ENCODE measurements around the gene GSTM1. TPM values are rescaled to one million over a fixed set of nuclear protein-coding genes. Genes with fewer than 3 reads are reported as not detected.
A peak's percentile ranks its signal among the peaks of the same experiment; 100 is the strongest.

GSTM1 gene
- total RNA-seq, 4 donors from 2014 or later: 0.83 to 299 TPM; not detected in 2

DNA sequence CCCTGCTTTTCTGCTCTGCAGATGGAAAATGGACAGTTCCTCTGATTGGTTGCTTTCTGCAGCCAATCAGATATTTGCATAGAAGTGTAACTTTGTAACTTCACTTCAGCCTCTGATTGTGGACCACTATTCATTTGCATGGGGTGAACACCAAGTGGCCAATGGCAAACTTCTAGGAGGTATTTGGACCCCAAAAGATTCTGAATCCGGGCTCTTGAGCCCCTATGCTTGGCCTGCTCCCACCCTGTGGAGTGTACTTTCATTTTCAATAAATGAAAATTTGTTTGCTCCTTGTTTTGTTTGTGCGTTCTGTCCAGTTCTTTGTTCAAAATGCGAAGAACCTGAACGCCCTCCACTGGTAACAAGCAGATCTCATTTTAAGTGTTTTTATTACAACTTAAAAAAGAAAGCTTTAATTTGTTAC lies 38.1 kb upstream of the GSTM1 start:
- Histone ChIP-seq H3K4me1 (peaks cover 0 to 11% (median under 1%) of the 10 kb centered on the region in 3 donors), H3K36me3 (no peaks in the 10 kb centered on the region), H3K27me3 (no peaks in the 10 kb centered on the region), H3K27ac (no peak overlapping the region), H3K9me3 (no peaks in the 10 kb centered on the region), H3K4me3 (peak overlapping the region in 2 of 4 donors; percentile 15 to 43)
- TF ChIP-seq, protein P1, sequence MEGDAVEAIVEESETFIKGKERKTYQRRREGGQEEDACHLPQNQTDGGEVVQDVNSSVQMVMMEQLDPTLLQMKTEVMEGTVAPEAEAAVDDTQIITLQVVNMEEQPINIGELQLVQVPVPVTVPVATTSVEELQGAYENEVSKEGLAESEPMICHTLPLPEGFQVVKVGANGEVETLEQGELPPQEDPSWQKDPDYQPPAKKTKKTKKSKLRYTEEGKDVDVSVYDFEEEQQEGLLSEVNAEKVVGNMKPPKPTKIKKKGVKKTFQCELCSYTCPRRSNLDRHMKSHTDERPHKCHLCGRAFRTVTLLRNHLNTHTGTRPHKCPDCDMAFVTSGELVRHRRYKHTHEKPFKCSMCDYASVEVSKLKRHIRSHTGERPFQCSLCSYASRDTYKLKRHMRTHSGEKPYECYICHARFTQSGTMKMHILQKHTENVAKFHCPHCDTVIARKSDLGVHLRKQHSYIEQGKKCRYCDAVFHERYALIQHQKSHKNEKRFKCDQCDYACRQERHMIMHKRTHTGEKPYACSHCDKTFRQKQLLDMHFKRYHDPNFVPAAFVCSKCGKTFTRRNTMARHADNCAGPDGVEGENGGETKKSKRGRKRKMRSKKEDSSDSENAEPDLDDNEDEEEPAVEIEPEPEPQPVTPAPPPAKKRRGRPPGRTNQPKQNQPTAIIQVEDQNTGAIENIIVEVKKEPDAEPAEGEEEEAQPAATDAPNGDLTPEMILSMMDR (IDR thresholded peaks at IDR 0.05): peak in 3 of 6 experiments; percentile 4 to 10 (median 10)
- TF ChIP-seq POLR2A (IDR thresholded peaks at IDR 0.05): no peak
- WGBS, 2 donors: 50 to 68% methylated on average over 4 of the region's 4 CpGs
- no peak for DNase-seq
- intact Hi-C loops (cut with DNase I): no loop called here

DNA sequence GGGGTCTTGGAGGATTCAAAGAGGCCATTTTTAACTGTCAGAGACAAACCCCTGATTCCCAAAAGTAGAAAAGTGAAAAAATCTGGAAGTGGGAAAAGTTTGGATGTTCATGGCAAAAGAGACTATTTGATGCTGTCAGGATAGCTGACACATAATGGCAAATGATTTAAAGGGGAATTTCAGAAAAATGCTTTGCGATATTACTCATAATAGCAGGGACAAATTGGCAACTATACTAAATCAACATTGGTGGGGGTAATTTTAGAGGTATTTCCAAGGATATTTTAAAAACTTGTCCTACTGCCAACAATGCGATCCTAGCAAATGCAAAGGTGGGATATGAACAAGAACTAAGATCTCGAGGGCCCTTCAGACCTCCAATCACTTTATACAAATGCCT lies 37.0 kb upstream of the GSTM1 start:
- TF ChIP-seq POLR2A (IDR thresholded peaks at IDR 0.05): no peak
- TF ChIP-seq, protein P1 (IDR thresholded peaks at IDR 0.05): no peak
- Histone ChIP-seq H3K4me3 (no peak overlapping the region), H3K36me3 (no peaks in the 10 kb centered on the region), H3K9me3 (no peaks in the 10 kb centered on the region), H3K27ac (no peak overlapping the region), H3K27me3 (no peaks in the 10 kb centered on the region), H3K4me1 (peaks cover 0 to 22% (median 11%) of the 10 kb centered on the region in 3 donors)
- no peak for DNase-seq
- intact Hi-C loops (cut with DNase I): no loop called here
- WGBS, 2 donors: 81 to 83% methylated on average over 3 of the region's 3 CpGs

- no peaks in the 10 kb centered on the region for H3K9me3 ChIP-seq
- no peak for DNase-seq
- intact Hi-C loops (cut with DNase I): no loop called here
- no peak for TF ChIP-seq POLR2A (IDR thresholded peaks at IDR 0.05)
- TF ChIP-seq, protein P1 (IDR thresholded peaks at IDR 0.05): no peak
- H3K36me3 ChIP-seq: no peaks in the 10 kb centered on the region
- H3K4me3 ChIP-seq: no peak overlapping the region
- H3K27me3 ChIP-seq: no peaks in the 10 kb centered on the region
- H3K27ac ChIP-seq: no peak overlapping the region
- 66 to 74% methylated on average over 2 of the region's 2 CpGs for WGBS, 2 donors
- peaks cover 0 to 36% (median 16%) of the 10 kb centered on the region in 3 donors for H3K4me1 ChIP-seq
These were observed 35.2 kb upstream of the GSTM1 start for GRCh38 chr1:109652402-109652801.

GRCh38 chr1:109653306-109653705 lies 34.3 kb upstream of the GSTM1 start:
- H3K9me3 ChIP-seq: no peaks in the 10 kb centered on the region
- H3K27ac ChIP-seq: no peak overlapping the region
- TF ChIP-seq POLR2A (IDR thresholded peaks at IDR 0.05): no peak
- TF ChIP-seq, protein P1 (IDR thresholded peaks at IDR 0.05): no peak
- H3K4me3 ChIP-seq: no peak overlapping the region
- intact Hi-C loops (cut with DNase I): no loop called here
- no peaks in the 10 kb centered on the region for H3K27me3 ChIP-seq
- WGBS, 2 donors: 53 to 56% methylated on average over 2 of the region's 2 CpGs
- peaks cover 0 to 38% (median 16%) of the 10 kb centered on the region in 3 donors for H3K4me1 ChIP-seq
- H3K36me3 ChIP-seq: peaks cover 0 to 4% (median 0%) of the 10 kb centered on the region in 3 donors
- DNase-seq: no peak

DNA sequence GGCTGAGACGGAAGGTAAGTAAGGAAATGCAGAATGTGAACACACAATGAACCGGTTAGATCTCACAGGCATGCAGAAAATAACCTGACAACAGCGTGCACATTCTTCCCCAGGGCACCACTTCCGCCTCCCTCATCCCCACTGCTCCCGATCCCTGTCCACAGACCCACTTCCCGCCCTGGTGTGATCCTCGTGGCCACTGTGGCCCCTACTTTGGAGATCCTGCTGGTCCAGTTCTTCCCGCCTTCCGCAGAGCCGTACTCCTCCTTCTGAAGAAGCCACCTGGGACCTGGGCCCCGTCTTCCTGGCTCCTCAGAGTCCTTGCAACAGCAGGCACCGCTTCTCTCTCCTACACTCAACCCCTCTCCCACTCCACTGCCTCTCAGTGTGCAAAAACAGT lies 33.1 kb upstream of the GSTM1 start:
- Histone ChIP-seq H3K4me3 (no peak overlapping the region), H3K36me3 (peaks cover 0 to 14% (median 0%) of the 10 kb centered on the region in 3 donors), H3K27ac (no peak overlapping the region), H3K9me3 (no peaks in the 10 kb centered on the region), H3K4me1 (peaks cover 0 to 38% (median 16%) of the 10 kb centered on the region in 3 donors), H3K27me3 (no peaks in the 10 kb centered on the region)
- intact Hi-C loops (cut with DNase I): no loop called here
- TF ChIP-seq POLR2A (IDR thresholded peaks at IDR 0.05): no peak
- TF ChIP-seq, protein P1 (IDR thresholded peaks at IDR 0.05): no peak
- WGBS, 2 donors: 87 to 91% methylated on average over 12 of the region's 12 CpGs
- no peak for DNase-seq

Data from esophagus squamous epithelium (tissue), 5 donors.